AML-193 (cell line): ENCODE results near the gene SPOUT1.
"Not testable (repeated sequence)": the region's sequence is repeated elsewhere in the genome, so short reads cannot be mapped to it uniquely, and the experiment has no call there.

Experiments used
- DNase-seq, 2 experiments: peaks; one replicate each; lab custom pipeline; 2025; lab: John Stamatoyannopoulos, UW

Gene SPOUT1

DNA sequence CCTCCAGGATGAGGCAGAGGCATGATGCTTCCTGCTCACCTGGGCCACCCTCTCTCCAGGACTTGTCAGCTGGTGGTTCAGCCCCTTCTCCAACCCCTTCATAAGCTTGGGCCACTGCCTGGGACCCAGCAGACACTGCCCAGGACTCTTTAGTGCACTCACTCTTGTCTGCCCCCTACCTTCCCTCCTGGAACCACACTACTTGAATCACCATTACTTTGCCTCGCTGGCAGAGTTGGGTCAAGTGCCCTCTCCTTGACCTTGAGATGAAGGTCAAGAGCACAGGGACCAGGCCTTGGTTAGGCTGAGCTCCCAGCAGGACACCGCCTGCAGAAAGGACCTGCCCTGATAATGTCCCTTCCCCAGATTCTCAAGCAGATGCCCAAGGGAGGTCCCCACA is 19.8 kb downstream of the SPOUT1 start:
- DNase-seq = peak in 1 of 2 experiments; percentile 5

DNA sequence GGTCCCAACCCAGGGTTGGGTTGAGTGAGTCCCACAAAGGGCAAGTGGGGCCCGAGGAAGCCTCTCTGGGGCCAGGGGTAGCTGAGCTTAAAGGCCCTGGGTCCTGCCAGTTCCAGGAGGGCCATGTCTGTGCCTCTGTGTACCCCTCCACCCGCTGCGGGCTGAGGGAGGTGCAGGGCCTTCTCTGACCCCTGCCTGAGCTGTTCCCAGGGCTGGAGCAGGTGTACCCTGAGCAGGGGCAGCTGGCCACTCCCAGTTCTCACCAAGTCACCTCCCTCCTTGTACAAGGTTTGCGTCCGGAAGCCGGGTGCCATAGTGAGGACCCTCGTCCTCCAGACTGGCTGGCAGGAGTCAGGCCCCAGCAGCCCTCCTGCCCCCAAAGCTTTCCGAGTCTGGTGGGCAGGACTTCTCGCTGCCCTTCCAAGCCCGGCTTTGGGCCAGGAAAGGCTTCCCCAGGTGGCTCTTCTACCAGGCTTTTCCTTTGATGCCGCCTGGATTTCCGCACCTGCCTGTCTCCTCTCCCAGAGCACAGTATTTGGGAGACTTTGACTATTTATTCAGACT is 20.5 kb downstream of the SPOUT1 start:
- DNase-seq = no peak

DNA sequence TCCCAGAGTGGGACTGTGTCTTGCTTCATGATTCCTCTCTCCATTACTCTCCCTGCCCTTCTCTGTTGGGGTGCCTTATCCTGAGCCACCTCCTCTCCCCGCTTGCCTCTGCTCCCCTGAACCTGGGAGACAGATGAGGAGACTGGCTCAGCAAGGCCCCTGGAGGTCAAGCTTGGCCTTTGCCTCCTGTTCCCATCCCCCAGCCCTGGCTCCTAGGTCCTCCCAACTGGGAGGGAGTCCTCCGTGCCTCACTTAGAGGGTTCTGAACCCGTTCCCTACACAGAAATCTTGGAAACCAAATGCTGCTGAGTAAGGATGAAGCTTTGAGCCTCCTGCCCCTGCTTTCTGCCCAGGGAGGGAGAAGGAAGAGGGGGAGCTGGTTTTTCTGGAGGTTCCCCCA is 21.1 kb downstream of the SPOUT1 start:
- DNase-seq = no peak

DNA sequence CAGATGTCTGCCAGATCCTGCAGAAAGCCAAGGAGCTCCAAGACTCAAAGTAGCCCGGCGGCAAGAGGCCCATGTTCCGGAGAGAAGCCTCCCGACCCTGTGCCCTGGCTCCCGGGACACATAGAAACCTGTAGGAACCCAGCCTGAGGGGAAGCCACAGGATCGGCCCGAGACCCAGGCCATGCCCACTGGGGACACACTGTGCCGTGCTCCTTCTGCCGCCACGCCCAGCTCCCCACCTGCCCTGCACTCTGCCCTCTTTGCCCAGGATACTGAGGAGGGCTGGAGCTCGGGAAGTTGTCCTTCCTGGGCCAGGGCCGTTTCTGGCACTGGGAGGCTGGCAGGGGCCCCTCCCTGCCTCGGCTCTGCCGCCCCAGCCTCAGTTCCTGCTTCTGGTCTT is 21.8 kb downstream of the SPOUT1 start:
- no peak for DNase-seq

DNA sequence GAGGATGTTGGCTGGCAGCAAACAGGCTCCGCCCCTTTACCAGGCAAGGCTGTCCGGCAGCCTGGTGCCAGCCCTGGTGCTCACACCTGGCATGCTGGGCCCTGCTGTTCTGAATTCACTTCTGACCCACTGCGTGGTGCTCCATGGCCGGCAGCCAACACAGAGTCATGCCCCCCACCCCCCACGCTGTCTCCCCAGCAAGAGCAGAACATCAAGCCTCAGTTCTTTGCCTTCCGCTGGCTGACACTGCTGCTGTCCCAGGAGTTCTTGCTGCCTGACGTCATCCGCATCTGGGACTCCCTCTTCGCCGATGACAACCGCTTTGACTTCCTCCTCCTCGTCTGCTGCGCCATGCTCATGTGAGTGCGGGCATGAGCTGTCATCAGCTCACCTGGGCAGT is 23.9 kb downstream of the SPOUT1 start:
- no peak for DNase-seq

DNA sequence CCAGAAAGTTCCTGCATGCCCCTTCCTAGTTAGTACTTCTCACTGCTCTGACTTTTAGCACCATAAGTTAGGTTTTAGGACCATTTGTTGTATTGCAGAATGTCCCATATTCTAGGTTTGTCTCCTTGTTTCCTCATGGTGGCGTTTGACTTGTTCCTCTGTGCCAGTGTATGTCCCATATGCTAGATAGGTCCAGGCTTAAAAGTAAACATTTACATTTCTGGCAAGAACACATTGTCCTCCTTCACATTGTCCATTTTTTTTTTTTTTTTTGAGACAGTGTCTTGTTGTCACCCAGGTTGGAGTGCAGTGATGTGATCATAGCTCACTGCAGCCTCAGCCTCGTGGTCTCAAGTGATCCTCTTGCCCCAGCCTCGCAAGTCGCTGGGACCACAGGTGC is 27.1 kb downstream of the SPOUT1 start:
- DNase-seq = no peak

DNA sequence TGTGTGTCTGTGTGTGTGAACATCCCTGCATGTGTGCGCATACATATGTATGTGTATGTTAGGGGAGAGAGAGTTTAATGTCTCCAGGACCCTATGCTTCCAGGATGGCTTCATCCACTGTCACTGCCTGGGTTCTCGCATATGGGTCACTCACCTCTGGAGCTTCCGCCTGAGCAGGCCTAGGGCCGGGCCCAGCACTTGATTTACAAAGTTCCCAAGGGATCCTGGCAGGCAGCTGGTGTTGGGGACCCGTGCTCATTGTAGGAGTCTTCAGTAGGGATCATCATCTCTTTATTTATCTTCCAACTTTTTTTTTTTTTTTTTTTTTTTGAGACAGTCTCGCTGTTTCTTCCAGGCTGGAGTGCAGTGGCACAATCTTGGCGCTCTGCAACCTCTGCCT is 29.5 kb downstream of the SPOUT1 start:
- no peak for DNase-seq

DNA sequence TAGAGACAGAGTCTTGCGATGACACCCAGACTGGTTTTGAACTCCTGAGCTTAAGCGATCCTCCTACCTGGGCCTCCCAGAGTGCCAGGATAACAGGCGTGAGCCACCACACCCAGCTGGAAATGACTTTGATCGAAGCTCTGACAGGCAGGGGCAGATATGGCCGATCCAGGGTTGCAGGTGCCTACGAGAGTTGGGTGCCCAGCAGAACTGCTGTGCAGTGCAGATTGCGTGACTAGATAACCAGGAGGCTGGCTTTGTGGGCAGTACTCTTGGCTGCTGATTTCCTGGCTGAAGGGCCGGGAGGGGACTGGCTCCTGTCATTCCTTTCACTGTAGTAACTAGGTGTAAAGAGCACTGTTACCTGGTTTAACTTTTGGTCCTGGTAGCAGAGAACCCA is 30.7 kb downstream of the SPOUT1 start:
- DNase-seq = no peak

DNA sequence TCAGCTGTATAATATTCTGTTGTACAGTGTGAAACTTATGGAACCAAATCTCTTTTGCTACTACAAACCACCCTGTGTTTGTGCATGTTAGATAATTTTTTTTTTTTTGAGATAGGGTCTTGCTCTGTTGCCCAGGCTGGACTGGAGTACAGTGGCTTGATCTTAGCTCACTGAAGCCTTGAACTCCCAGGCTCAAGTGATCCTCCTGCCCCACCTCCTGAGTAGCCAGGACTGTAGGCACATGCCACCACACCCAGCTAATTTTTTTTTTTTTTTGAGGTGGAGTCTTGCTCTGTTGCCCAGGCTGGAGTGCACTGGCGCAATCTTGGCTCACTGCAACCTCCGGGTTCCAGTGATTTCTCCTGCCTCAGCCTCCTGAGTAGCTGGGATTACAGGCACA is 34.6 kb downstream of the SPOUT1 start:
- DNase-seq = not testable (repeated sequence)

DNA sequence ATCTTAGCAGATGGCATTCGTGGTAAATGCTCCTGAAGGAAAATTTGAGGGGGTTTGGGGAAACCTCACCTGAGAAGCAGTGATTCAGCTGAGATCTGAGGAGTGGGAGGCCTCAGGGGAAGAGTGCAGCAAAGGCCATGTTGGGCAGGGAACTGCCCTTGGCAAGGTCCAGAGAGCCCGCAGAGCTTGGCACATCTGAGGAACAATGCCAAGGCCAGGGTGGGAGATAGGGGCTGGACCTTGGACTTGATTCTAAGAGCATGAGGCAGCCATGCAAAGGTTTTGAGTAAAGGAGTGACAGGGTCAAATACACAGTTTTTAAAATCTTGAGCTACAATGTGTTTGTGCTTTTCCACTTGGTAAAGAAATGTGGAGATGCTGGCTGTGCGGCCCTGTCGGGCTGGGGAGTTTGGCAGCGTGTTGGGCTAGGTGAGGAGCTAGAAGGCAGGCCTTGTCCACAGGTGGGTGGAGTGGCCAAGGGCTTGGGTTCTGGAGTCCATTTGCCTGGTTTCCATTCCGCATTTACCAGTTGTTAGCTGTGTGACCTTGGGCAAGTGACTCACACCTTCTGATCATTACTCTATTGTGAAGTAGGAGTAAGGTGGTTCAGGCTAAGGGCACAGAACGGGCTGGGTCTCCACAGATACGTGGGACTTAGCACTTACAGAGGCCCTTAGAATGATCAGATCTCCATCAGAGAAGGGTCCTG is 36.5 kb downstream of the SPOUT1 start:
- DNase-seq = no peak

DNA sequence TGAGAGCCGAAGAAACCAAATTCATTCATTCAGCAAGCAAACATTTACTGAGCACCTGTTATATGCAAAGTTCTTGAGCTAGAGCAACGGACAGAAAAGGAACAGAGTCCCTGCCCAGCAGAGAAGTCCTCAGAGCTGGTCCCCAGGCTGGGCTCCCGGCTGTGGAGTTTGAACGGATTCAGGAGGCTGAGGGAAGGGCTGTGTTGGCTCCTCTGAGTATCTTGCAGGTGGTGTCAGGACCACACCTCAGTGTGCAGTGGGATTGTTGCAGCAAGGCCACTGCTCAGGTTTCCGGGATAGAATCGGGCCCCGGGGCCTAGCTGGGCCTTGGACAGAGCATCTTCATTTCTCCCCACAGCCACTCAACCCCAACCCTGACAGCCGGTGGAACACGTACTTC is 37.5 kb downstream of the SPOUT1 start:
- DNase-seq = no peak

DNA sequence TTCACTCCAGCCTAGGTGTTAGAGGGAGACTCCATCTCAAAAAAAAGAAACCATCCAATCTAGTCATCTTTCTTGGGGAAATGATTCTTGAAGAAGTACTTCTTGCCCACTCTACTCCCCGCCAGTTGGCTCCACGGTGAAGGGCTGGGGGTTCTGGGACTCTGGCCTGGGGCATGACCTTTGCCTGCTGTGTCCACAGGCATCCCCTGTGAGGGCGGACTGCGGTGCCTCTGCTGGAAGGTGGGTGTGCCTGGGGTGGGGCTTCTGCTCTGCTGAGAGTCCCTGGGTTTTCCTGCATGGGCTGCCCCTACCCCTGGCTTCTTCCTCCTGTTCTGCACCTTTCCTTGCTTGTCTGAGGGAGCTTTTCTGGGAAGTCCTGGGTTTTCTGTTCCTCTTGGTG is 39.1 kb downstream of the SPOUT1 start:
- DNase-seq = no peak

DNA sequence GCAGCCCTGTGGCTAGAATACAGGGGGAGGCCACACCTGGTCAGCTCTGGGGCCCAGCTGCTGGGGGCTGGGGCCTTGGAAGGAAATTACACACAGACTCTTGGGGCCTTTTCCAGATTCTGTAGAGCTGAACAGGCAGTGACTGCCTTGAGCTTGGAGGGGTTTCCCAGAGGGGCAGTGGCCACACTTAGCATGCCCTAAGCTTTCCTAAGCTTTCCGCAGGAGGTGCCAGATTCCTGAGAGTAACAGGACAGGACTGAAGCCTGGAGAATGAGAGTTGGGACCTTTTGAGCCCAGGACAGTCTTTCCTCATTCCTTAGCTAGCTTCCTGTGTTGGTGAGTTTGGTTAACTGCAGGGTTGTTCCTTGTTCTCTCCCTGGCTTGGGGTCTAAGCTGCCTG is 41.1 kb downstream of the SPOUT1 start:
- DNase-seq = no peak

DNA sequence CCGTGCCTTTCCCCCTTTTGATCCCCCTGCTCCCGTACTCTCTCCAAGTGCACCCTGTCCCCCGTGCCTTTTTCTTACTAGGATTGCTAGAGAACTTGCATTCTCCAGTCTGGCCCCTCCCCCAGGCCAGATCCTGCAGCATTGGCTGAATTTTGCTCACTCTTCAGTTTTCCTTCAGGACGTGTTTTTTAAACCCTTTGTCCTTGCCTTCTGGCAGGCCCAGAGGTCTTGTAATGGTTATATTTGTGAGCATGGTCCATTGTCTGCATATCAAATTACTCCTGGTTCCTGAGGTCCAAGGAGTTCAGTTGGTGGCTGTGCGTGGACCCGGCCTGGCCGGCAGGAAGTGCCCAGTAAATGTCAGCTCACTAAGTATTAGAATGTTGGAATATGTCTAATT is 41.9 kb downstream of the SPOUT1 start:
- DNase-seq = no peak

DNA sequence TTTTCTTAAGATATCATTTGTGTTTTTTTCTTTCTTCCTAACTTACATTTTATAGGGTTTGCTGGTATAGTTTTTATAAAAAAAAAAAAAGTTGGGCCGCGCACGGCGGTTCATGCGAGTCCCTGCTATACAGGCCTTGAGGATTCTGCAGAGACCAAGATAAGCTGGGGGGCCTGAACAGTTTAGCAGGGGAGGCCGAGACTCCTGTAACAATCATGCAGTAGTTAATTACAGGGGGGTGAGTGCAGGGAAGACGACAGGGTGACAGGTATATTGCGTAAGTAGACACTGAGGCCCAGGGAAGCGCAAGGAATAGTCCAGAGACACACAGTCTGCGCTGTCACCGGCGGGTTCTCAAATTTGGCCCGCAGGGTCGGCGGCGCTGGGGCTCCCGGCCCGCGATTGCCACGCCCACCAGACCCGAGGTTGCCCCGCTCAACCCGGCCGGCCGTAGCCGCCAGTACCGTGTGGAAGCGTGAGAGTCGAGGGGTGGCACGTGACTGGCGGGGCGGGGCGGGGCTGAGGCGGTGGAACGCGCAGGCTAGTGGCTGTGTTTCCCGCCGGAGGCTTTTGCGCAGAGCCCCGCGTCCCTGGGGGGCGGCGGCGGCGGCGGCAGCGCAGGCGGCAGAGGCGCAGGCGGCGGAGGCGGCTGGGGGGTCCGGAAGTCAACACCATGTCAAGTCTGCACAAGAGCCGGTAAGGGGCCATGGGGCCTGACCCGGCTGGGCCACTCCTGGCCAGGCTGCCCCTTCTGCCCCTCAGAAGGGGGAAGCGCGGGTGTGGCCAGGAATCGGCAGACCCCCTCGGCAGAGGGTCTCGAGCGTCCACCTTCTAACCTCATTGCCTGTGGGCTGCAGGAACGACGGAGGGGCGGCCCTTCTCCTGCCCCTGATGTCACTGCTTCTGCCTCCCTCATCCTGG is 42.7 kb downstream of the SPOUT1 start, which contains the start of gene TBC1D13:
TBC1D13 (plus strand) TSS at position 573 of the 921 bp plus-strand sequence; CDS start at position 674, 101 bp downstream.
- peak; percentile 70 to 73 for DNase-seq

DNA sequence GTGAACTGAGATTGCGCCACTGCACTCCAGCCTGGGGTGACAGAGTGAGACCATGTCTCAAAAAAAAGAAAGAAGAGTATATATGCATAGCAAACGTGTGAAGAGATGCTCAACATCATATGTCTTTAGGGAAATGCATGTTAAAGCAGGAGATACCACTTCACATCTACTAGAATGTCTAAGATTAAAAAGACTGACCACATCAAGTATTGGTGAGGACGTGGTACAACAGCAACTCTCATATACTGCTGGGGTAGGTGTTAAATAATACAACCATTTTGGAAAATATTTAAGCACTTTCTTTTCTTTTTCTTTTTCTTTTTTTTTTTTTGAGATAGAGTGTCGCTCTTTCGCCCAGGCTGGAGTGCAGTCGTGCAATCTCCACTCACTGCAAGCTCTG is 44.2 kb downstream of the SPOUT1 start:
- no peak for DNase-seq

DNA sequence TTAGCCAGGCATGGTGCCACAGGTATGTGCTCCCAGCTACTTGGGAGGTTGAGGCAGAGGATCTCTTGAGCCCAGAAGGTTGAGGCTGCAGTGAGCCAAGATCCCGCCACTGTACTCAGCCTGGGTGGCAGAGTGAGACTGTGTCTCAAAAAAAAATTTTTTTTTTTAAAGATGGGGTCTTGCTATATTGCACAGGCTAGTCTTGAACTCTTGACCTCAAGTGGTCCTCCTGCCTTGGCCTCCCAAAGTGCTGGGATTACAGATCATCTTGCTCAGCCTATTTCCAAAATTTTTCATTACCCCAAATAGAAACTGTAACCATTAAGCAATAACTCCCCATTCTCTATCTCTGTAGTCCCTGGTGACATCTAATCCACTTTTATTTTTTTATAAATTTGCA is 46.9 kb downstream of the SPOUT1 start:
- no peak for DNase-seq

DNA sequence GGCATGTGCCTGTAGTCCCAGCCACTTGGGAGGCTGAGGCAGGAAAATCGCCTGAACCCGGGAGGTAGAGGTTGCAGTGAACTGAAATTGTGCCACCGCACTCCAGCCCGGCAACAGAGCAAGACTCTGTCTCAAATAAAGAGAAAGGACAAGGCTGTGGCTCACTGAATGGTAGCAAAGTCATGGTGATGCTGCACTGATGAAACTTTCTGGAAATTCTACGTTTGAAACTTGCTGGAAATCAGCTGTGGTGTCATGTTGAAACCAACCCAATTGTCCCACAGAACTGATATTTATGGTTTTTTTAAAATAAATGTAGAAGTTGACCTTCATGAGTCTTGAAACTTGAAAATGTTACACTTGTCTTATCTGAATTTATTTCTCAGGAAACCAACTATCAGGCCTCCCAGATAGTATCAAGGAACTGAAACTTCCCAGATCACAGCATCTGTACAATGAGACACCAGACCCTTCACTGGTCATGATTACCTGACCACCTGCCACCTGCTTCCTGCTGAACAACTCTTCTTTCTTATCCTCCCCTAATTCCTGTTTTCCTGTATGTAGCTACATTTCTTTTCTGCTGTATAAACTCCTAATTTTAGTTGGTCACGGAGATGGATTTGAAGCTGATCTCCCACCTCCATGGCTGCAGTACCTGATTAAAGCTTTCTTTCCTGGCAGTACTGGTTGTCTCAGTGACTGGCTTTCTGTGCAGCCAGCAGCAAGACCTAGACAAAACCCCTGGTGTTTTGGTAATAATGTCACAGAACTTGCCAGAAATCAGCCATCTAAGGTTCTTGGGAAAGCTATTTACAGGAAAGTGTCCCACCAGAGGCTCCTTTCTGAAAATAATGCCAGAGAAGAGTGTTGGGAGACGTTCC is 48.2 kb downstream of the SPOUT1 start:
- DNase-seq = no peak

DNA sequence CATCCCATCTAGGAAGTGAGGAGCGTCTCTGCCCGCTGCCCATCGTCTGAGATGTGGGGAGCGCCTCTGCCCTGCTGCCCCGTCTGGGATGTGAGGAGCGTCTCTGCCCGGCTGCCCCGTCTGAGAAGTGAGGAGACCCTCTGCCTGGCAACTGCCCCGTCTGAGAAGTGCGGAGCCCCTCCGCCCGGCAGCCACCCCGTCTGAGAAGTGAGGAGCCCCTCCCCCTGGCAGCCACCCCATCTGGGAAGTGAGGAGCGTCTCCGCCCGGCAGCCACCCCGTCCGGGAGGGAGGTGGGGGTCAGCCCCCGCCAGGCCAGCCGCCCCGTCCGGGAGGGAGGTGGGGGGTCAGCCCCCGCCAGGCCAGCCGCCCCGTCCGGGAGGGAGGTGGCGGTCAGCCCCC is 49.5 kb downstream of the SPOUT1 start:
- DNase-seq = not testable (repeated sequence)

DNA sequence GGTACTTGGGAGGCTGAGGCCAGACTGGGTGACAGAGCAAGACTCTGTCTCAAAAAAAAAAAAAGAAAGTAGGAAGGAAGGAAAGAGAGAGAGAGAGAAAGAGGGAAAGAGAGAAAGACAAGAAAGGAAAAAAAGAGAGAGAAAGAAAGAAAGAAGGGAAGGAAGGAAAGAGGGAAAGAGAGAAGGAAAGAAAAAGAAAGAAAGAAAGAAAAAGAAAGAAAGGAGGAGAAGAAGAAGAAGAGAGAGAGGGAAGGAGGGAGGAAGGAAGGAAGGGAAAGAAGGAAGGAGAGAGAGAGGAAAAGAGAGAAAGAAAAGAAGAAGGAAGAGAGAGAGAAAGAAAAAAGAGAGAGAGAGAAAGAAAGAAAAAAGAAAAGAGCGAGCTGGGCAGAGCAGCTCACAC is 54.8 kb downstream of the SPOUT1 start:
- DNase-seq = no peak

DNA sequence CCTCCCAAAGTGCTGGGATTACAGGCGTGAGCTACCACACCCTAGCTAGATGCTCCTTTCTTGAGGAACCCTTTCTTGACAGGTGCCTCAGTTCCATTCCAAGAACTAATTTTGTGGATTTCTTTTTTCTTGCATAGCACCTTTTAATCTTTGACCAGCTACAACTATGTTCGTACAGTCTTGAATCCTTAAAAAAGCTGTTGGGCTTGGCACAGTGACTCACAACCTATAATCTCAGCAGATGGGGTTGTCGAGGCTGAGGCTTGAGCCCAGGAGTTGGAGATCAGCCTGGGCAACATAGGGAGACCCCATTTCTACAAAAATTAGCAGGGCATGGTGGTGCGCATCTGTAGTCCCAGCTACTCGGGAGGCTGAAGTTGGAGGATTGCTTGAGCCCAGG is 56.5 kb downstream of the SPOUT1 start:
- DNase-seq = no peak
